Astrocyte (in vitro differentiated cells and primary cell): ENCODE results near the gene IL17RE.

Source experiments
- EZH2 ChIP-seq: IDR thresholded peaks from 2 replicates; pipeline ENCODE4 v1.6.1; 2012; ENCODE audit warnings: mild to moderate bottlenecking, low read length, inconsistent platforms; ENCODE audit not compliant: insufficient read depth
- TF ChIP-seq, protein P1 (sequence below): IDR thresholded peaks from 2 replicates; pipeline ENCODE4 v1.5.1; 2011; ENCODE audit warnings: low read depth, mild to moderate bottlenecking, inconsistent platforms, low read length, moderate library complexity; ENCODE audit not compliant: insufficient read depth

DNA sequence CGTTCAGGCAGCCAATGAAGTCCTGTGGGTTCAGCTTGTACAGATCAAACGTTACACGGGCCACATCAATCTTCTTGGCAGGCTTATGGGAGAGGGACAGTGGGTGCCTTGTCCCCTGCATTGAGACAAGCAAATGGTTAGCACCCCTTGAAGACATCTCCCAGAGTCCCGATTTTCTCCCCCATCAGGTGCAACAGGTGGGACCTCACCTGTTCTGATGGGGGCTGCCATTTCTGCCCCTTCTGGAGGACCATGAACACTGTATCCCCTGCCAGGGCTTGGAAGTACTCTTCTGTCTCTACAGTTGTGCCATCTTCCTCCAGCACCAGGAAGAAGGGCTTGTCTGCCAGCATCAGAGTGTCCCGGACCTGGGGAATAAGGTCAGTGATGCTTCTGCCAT lies 32.7 kb upstream of the IL17RE start:
- TF ChIP-seq, protein P1, sequence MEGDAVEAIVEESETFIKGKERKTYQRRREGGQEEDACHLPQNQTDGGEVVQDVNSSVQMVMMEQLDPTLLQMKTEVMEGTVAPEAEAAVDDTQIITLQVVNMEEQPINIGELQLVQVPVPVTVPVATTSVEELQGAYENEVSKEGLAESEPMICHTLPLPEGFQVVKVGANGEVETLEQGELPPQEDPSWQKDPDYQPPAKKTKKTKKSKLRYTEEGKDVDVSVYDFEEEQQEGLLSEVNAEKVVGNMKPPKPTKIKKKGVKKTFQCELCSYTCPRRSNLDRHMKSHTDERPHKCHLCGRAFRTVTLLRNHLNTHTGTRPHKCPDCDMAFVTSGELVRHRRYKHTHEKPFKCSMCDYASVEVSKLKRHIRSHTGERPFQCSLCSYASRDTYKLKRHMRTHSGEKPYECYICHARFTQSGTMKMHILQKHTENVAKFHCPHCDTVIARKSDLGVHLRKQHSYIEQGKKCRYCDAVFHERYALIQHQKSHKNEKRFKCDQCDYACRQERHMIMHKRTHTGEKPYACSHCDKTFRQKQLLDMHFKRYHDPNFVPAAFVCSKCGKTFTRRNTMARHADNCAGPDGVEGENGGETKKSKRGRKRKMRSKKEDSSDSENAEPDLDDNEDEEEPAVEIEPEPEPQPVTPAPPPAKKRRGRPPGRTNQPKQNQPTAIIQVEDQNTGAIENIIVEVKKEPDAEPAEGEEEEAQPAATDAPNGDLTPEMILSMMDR = no peak
- no peak for TF ChIP-seq EZH2
